Natural killer cell treated with Interleukin-12 subunit alpha and Interleukin-12 subunit beta and Interleukin-15 and Interleukin-18, amount 100 ng/mL, for 72 hours (primary cell): Measurements from ENCODE around the gene DAP. TPM values are rescaled to one million over a fixed set of nuclear protein-coding genes. Genes with fewer than 3 reads are reported as not detected.
A peak's percentile ranks its signal among the peaks of the same experiment; 100 is the strongest.
"Not testable (repeated sequence)": the region's sequence is repeated elsewhere in the genome, so short reads cannot be mapped to it uniquely, and the experiment has no call there.

Experiments
- ATAC-seq, 2 donors: fragments of 150-1000 bp; cut with Tn5 transposase in 1 of 2; sonication (Bioruptor Pico), chemical (Tn5 transposase) in 1 of 2; 2 replicates each; pipeline ENCODE4 v1.10.0; 2021
- DNase-seq: peaks from one replicate; pipeline ENCODE4 v3.0.0; 2022; ENCODE audit warnings: low spot score
- H3K27ac Mint-ChIP-seq, 2 donors: 1 replicate in 1 of 2; 2 replicates in 1 of 2; pipeline ENCODE4 v1.8.0; 2022; ENCODE audit warnings: mixed read lengths in 2 of 2, mild to moderate bottlenecking in 1 of 2, moderate library complexity in 1 of 2
- H3K27me3 Mint-ChIP-seq, 2 donors: 1 replicate in 1 of 2; 2 replicates in 1 of 2; pipeline ENCODE4 v1.8.0; 2022; ENCODE audit warnings: mixed read lengths in 2 of 2
- H3K36me3 Mint-ChIP-seq: one replicate; pipeline ENCODE4 v1.8.0; 2022; ENCODE audit warnings: mixed read lengths
- H3K4me1 Mint-ChIP-seq, 2 donors: 1 replicate in 1 of 2; 2 replicates in 1 of 2; pipeline ENCODE4 v1.8.0; 2022; ENCODE audit warnings: low read depth in 2 of 2, mixed read lengths in 2 of 2, mild to moderate bottlenecking in 1 of 2
- H3K4me3 Mint-ChIP-seq: one replicate; pipeline ENCODE4 v1.8.0; 2022; ENCODE audit warnings: mixed read lengths
- H3K9me3 Mint-ChIP-seq: 2 replicates; pipeline ENCODE4 v1.8.0; 2022; ENCODE audit warnings: mixed read lengths
- total RNA-seq, 2 donors: library from RNA; stranded (reverse); gene quantifications; one replicate each; pipeline ENCODE4 v1.2.3, GENCODE V29; 2022

The DAP gene
- total RNA-seq, 2 donors from 2014 or later: 80.1 to 84.3 TPM

DNA sequence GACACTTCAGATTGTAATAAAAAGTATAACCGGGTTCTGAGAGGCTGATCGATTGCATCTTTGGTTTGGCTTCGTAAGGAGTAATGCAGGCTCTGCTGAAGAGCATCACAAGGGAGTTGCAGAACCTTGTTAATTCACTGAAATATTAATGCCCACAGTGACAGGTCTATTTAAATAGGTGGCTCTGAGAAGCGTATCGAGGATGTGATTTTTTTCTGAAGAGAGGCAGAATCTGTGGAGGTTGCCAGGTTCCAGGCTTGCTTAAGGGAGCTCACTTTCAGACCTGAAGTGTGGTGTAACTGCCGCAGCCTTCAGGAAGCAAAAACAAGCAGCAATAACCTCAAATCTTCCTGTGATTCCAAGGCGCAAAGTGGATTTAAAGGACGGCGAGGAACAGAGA lies 116.8 kb downstream of the DAP start:
- Mint-ChIP-seq H3K9me3 (peaks cover 3% of the 10 kb centered on the region), H3K36me3 (peaks cover 9% of the 10 kb centered on the region), H3K27ac (peak overlapping the region; percentile 56 to 87), H3K4me3 (peak overlapping the region; percentile 52), H3K27me3 (peaks cover 0 to 2% of the 10 kb centered on the region in 2 donors), H3K4me1 (peaks cover 19 to 20% of the 10 kb centered on the region in 2 donors)
- DNase-seq (no peak), ATAC-seq (no peak)

DNA sequence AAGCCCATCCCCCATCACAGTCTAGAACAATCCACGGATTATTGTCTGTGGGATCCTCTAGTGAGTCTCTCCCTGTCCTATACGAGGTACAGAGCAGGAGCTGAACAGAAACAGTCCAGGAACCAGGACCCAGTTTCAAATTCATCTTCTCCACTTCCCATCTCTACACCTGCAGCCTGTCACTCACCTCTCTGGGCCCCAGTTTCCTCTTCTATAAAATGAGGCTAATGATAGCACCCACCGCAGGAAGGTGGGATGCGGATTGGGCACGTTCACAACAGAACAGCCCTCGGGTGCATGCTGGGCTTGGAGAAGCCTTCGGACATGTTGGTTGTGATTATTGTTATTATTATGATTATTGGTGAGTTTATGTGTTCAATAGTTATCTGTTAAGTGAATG lies 118.7 kb downstream of the DAP start:
- DNase-seq (peak; percentile 12), ATAC-seq (no peak)
- Mint-ChIP-seq H3K27me3 (peaks cover 0 to 2% of the 10 kb centered on the region in 2 donors), H3K27ac (peak overlapping the region; percentile 11 to 17), H3K9me3 (peaks cover 3% of the 10 kb centered on the region), H3K4me3 (no peak overlapping the region), H3K4me1 (peaks cover 24 to 32% of the 10 kb centered on the region in 2 donors), H3K36me3 (peaks cover 17% of the 10 kb centered on the region)

DNA sequence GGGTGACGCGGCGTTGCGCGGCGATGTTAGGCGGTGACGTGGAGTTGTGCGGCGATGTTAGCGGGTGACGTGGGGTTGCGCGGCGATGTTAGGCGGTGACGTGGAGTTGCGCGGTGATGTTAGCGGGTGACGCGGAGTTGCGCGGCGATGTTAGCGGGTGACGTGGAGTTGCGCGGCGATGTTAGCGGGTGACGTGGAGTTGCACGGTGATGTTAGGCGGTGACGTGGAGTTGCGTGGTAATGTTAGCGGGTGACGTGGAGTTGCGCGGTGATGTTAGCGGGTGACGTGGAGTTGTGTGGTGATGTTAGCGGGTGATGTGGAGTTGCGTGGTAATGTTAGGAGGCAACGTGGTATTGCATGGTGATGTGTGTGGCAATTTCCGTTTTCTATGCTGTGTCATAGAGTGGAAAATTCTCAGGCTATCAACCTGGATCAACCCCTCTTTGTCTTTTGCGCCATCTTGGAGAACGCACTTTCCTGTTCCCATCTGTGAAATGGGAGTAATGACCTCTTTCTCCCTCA lies 121.1 kb downstream of the DAP start:
- DNase-seq: peak; percentile 18
- no peak overlapping the region for H3K4me3 Mint-ChIP-seq
- H3K9me3 Mint-ChIP-seq: peaks cover 3% of the 10 kb centered on the region
- H3K36me3 Mint-ChIP-seq: peaks cover 17% of the 10 kb centered on the region
- peaks cover 0 to 2% of the 10 kb centered on the region in 2 donors for H3K27me3 Mint-ChIP-seq
- no peak overlapping the region for H3K27ac Mint-ChIP-seq
- peaks cover 28 to 39% of the 10 kb centered on the region in 2 donors for H3K4me1 Mint-ChIP-seq
- ATAC-seq: no peak

DNA sequence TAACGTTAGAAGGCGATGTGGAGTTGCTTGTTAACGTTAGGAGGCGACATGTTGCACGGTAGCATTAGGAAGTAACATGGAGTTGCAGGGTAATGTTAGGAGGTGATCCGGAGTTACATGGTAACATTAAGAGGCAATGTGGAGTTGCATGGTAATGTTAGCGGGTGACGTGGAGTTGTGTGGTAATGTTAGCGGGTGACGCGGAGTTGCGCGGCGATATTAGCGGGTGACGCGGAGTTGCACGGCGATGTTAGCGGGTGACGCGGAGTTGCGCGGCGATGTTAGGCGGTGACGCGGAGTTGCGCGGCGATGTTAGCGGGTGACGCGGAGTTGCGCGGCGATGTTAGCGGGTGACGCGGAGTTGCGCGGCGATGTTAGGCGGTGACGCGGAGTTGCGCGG lies 122.3 kb downstream of the DAP start:
- not testable (repeated sequence) for ATAC-seq, H3K9me3 Mint-ChIP-seq, H3K27me3 Mint-ChIP-seq
- Mint-ChIP-seq H3K27ac (peak overlapping the region; percentile 24 to 77), H3K4me3 (peak overlapping the region; percentile 42), H3K4me1 (peaks cover 30 to 41% of the 10 kb centered on the region in 2 donors), H3K36me3 (peaks cover 17% of the 10 kb centered on the region)
- DNase-seq: peak; percentile 37

DNA sequence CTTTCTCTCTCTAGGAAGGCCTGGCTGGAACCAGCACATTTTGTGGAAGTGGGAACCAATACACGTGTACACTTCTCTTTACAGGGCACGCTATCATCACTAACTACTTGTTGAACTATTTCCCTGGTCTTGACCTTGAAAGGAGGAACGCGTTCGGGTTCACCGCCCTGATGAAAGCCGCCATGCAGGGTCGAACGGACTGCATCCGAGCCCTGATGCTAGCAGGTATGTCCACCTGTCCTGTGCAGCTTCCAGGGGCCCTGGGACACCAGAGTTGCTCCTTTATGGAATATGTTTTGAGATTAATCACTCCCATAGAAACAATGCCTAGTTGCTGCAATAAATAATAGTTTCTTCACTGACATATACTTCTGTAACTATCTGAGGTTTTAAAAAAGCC lies 123.1 kb downstream of the DAP start:
- peak overlapping the region; percentile 24 to 77 for H3K27ac Mint-ChIP-seq
- peaks cover 0 to 2% of the 10 kb centered on the region in 2 donors for H3K27me3 Mint-ChIP-seq
- ATAC-seq (no peak), DNase-seq (peak; percentile 22)
- peaks cover 17% of the 10 kb centered on the region for H3K36me3 Mint-ChIP-seq
- peaks cover 34 to 48% of the 10 kb centered on the region in 2 donors for H3K4me1 Mint-ChIP-seq
- peaks cover 3% of the 10 kb centered on the region for H3K9me3 Mint-ChIP-seq
- H3K4me3 Mint-ChIP-seq: no peak overlapping the region

DNA sequence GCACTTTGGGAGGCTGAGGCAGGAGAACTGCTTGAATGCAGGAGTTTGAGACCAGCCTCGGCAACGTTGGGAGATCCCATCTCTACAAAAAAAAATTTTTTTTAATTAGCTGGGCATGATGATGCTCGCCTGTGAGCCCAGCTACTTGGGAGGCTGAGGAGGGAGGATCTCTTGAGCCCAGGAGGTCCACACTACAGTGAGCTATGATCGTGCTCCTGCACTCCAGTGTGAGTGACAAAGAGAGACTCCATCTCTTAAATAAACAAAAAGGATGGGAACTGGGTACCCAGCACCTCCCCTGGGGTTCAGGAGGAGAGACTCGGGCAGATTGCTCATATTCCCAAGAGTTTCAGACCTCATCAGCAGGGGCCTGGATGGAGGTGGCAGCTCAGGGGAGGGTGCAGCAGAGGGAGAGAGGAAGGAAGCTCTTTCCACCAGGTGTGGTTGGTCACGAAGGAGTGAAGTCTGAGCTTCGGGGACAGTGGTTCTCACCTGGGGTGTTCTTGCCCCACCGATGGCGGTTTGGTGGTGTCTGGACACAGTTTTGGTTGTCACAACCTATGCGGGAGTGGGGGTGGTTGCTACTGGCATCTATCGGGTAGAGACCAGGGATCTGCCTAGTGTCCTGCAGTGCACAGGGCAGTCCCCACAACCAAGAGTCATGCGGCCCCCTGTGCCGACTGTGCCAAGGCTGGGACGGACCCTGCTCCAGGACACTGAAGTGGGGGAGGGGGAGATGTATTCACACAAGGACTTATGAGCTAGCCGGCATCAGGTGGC lies 124.5 kb downstream of the DAP start:
- Mint-ChIP-seq H3K9me3 (peaks cover 3% of the 10 kb centered on the region), H3K36me3 (peaks cover 17% of the 10 kb centered on the region), H3K4me1 (peaks cover 44 to 58% of the 10 kb centered on the region in 2 donors)

GRCh38 chr5:10635867-10636350 lies 125.1 kb downstream of the DAP start:
- DNase-seq: peak; percentile 46
- ATAC-seq: no peak
- H3K4me3 Mint-ChIP-seq: peak overlapping the region; percentile 86
- H3K4me1 Mint-ChIP-seq: peaks cover 50 to 64% of the 10 kb centered on the region in 2 donors
- peaks cover 17% of the 10 kb centered on the region for H3K36me3 Mint-ChIP-seq
- peak overlapping the region; percentile 86 to 96 for H3K27ac Mint-ChIP-seq
- H3K27me3 Mint-ChIP-seq: no peaks in the 10 kb centered on the region
- H3K9me3 Mint-ChIP-seq: peaks cover 3% of the 10 kb centered on the region

More for the DNA sequence above, 124.5 kb downstream of the DAP start:
- H3K27ac Mint-ChIP-seq: peak overlapping the region; percentile 86 to 96
- ATAC-seq (no peak), DNase-seq (peak; percentile 59)
- H3K27me3 Mint-ChIP-seq: no peaks in the 10 kb centered on the region
- H3K4me3 Mint-ChIP-seq: peak overlapping the region; percentile 86

GRCh38 chr5:10635257-10635866 lies 125.7 kb downstream of the DAP start:
- Mint-ChIP-seq H3K36me3 (peaks cover 14% of the 10 kb centered on the region), H3K27ac (peak overlapping the region; percentile 86 to 96), H3K4me1 (peaks cover 56 to 70% of the 10 kb centered on the region in 2 donors), H3K4me3 (peak overlapping the region; percentile 86), H3K27me3 (no peaks in the 10 kb centered on the region), H3K9me3 (peaks cover 3% of the 10 kb centered on the region)
- ATAC-seq (peak; percentile 90 to 91), DNase-seq (peak; percentile 82)

DNA sequence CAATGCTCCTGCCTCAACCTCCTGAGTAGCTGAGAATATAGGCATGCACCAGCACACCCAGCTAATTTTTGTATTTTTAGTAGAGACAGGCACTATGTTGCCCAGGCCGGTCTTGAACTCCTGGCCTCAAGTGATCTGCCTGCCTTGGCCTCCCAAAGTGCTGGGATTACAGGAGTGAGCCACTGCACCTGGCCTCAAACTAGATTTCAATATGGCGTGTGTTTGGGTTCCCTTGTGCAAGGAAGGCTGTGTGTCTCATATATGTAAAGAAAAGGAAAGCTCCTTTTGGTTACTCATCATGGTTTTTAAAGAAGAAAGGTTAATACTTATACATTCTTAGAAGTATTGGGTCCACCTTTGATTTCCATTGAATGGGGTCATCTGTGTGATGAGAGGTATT lies 126.5 kb downstream of the DAP start:
- Mint-ChIP-seq H3K27me3 (peaks cover 0 to 2% of the 10 kb centered on the region in 2 donors), H3K27ac (peak overlapping the region; percentile 86 to 96), H3K36me3 (peaks cover 10% of the 10 kb centered on the region), H3K4me1 (peaks cover 64 to 78% of the 10 kb centered on the region in 2 donors), H3K4me3 (peak overlapping the region; percentile 86), H3K9me3 (peaks cover 1% of the 10 kb centered on the region)
- ATAC-seq (no peak), DNase-seq (peak; percentile 25)

DNA sequence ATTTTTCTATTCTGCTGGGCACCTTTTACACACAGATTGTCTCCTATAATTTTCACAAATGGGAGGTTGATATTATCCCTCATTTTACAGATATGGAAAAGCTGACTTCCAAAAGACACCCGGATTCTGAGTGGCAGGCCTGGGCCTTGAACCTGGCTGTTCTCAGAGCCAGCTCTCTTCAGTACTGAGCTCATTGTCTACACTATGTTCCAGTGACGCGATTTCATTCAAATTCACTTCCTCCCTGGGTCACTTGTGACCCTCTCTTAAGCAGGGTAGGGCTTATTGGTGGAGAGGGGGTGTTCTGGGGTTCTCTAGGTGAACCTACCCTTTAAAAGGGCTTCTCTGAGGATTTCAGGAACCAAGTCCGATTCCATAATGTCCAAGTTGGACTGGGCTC lies 127.0 kb downstream of the DAP start:
- Mint-ChIP-seq H3K27me3 (peaks cover 0 to 6% of the 10 kb centered on the region in 2 donors), H3K4me3 (peak overlapping the region; percentile 86), H3K27ac (peak overlapping the region; percentile 86 to 96), H3K9me3 (peaks cover 4% of the 10 kb centered on the region), H3K4me1 (peaks cover 68 to 83% of the 10 kb centered on the region in 2 donors), H3K36me3 (peaks cover 14% of the 10 kb centered on the region)
- ATAC-seq: no peak
- DNase-seq: peak; percentile 26

- Mint-ChIP-seq H3K27ac (peak overlapping the region; percentile 86 to 96), H3K27me3 (peaks cover 0 to 11% of the 10 kb centered on the region in 2 donors), H3K4me1 (peaks cover 71 to 84% of the 10 kb centered on the region in 2 donors), H3K4me3 (peak overlapping the region; percentile 86), H3K36me3 (peaks cover 10% of the 10 kb centered on the region), H3K9me3 (peaks cover 4% of the 10 kb centered on the region)
- DNase-seq (peak; percentile 79), ATAC-seq (peak; percentile 34 to 45)
Observed at GRCh38 chr5:10633271-10634049, 127.6 kb downstream of the DAP start.

GRCh38 chr5:10632110-10632761 lies 128.8 kb downstream of the DAP start:
- Mint-ChIP-seq H3K36me3 (peaks cover 7% of the 10 kb centered on the region), H3K27ac (peak overlapping the region; percentile 84 to 96), H3K4me3 (peak overlapping the region; percentile 86), H3K27me3 (peaks cover 0 to 11% of the 10 kb centered on the region in 2 donors), H3K9me3 (peaks cover 4% of the 10 kb centered on the region), H3K4me1 (peaks cover 78 to 88% of the 10 kb centered on the region in 2 donors)
- DNase-seq (peak; percentile 85), ATAC-seq (peak; percentile 61 to 63)
